GM23338 (cell line): ENCODE results near the gene TCF7L1. TPM values are rescaled to one million over a fixed set of nuclear protein-coding genes. Genes with fewer than 3 reads are reported as not detected.

Experiments used
- ATAC-seq: fragments of 200-7000 bp; cut with Tn5 transposase; 3 replicates; pipeline ENCODE4 v1.9.1; 2020
- DNase-seq: peaks from one replicate; pipeline ENCODE4 v3.0.0-alpha.2; 2015; ENCODE audit warnings: low spot score
- H2AFZ ChIP-seq: fragments of 200-600 bp; sonication (generic); 2 replicates; pipeline ENCODE4 v1.8.0; 2016; ENCODE audit warnings: antibody characterized with exemption, mild to moderate bottlenecking, moderate library complexity
- H3F3A ChIP-seq: fragments of 200-600 bp; sonication (generic); replicated peaks from 2 replicates; pipeline ENCODE4 v1.8.0; 2017; ENCODE audit warnings: antibody characterized with exemption, mixed run types, low read depth
- H3K27ac ChIP-seq: fragments of 200-600 bp; sonication (generic); 2 replicates; pipeline ENCODE4 v1.6.1; 2016; ENCODE audit warnings: low read depth
- H3K27me3 ChIP-seq: fragments of 200-600 bp; sonication (generic); 2 replicates; pipeline ENCODE4 v1.8.0; 2016; ENCODE audit warnings: mild to moderate bottlenecking, mixed run types, moderate library complexity; ENCODE audit not compliant: insufficient read depth
- H3K36me3 ChIP-seq: fragments of 200-600 bp; sonication (generic); 2 replicates; pipeline ENCODE4 v1.8.0; 2016; ENCODE audit warnings: mild to moderate bottlenecking; ENCODE audit not compliant: insufficient read depth
- H3K4me1 ChIP-seq: fragments of 200-600 bp; sonication (generic); 2 replicates; pipeline ENCODE4 v1.8.0; 2016; ENCODE audit warnings: mild to moderate bottlenecking, moderate library complexity; ENCODE audit not compliant: insufficient read depth
- H3K4me2 ChIP-seq: fragments of 200-600 bp; sonication (generic); 2 replicates; pipeline ENCODE4 v1.7.1; 2017; ENCODE audit warnings: mixed run types
- H3K4me3 ChIP-seq: fragments of 200-600 bp; sonication (generic); 2 replicates; pipeline ENCODE4 v1.6.1; 2016; ENCODE audit warnings: mixed run types
- H3K79me2 ChIP-seq: fragments of 200-600 bp; sonication (generic); replicated peaks from 2 replicates; pipeline ENCODE4 v1.8.0; 2017; ENCODE audit warnings: mild to moderate bottlenecking; ENCODE audit not compliant: insufficient read depth
- H3K9me2 ChIP-seq: fragments of 200-600 bp; sonication (generic); 2 replicates; pipeline ENCODE4 v1.8.0; 2017; ENCODE audit not compliant: insufficient read depth
- H4K20me1 ChIP-seq: fragments of 200-600 bp; sonication (generic); replicated peaks from 2 replicates; pipeline ENCODE4 v1.8.0; 2017; ENCODE audit warnings: mild to moderate bottlenecking; ENCODE audit not compliant: insufficient read depth
- H3K27ac Mint-ChIP-seq: 2 replicates; pipeline ENCODE4 v1.8.0; 2020; ENCODE audit warnings: inconsistent platforms, mild to moderate bottlenecking, moderate library complexity, mixed read lengths
- H3K27me3 Mint-ChIP-seq: 3 replicates; pipeline ENCODE4 v1.8.0; 2022; ENCODE audit warnings: low read depth, mild to moderate bottlenecking, moderate library complexity, mixed read lengths, inconsistent platforms; ENCODE audit not compliant: insufficient read depth, poor library complexity
- H3K36me3 Mint-ChIP-seq: 3 replicates; pipeline ENCODE4 v1.8.0; 2021; ENCODE audit warnings: low read depth, mild to moderate bottlenecking, inconsistent platforms, moderate library complexity, mixed read lengths
- H3K4me1 Mint-ChIP-seq: 3 replicates; pipeline ENCODE4 v1.8.0; 2020; ENCODE audit warnings: mild to moderate bottlenecking, inconsistent platforms, mixed read lengths
- H3K4me3 Mint-ChIP-seq: 3 replicates; pipeline ENCODE4 v1.8.0; 2021; ENCODE audit warnings: moderate library complexity, mild to moderate bottlenecking, inconsistent platforms, mixed read lengths
- H3K9me3 Mint-ChIP-seq: 3 replicates; pipeline ENCODE4 v1.8.0; 2020; ENCODE audit warnings: moderate library complexity, mild to moderate bottlenecking, inconsistent platforms, mixed read lengths
- CREB1 ChIP-seq: fragments of 250-450 bp; sonication (Bioruptor Pico); IDR thresholded peaks from 2 replicates; pipeline ENCODE4 v1.5.0; 2020; ENCODE audit warnings: low read depth, mild to moderate bottlenecking, moderate library complexity
- CTCF ChIP-seq, 2 experiments: fragments of 200-600 bp in 1 of 2; sonication (generic) in 1 of 2; conservative IDR thresholded peaks; 2 replicates each; pipeline versions ENCODE4 v1.5.1 to v1.6.1; 2016 to 2017; ENCODE audit warnings: antibody characterized with exemption in 2 of 2, low read depth in 2 of 2, mild to moderate bottlenecking in 2 of 2, moderate library complexity in 1 of 2
- ETS1 ChIP-seq: IDR thresholded peaks from 2 replicates; pipeline ENCODE4 v1.6.1; 2016; ENCODE audit warnings: antibody characterized with exemption
- EZH2 ChIP-seq: fragments of 200-600 bp; sonication (generic); IDR thresholded peaks from one replicate; pipeline ENCODE4 v1.8.0; 2017; ENCODE audit warnings: antibody characterized with exemption, mild to moderate bottlenecking, low read depth; ENCODE audit not compliant: unreplicated experiment
- EZH2phosphoT487 ChIP-seq: fragments of 200-600 bp; sonication (generic); IDR thresholded peaks from one replicate; pipeline ENCODE4 v1.8.1; 2018; ENCODE audit warnings: antibody characterized with exemption; ENCODE audit not compliant: unreplicated experiment
- JUNB ChIP-seq: IDR thresholded peaks from one replicate; pipeline ENCODE4 v1.6.1; 2016; ENCODE audit warnings: antibody characterized with exemption; ENCODE audit not compliant: unreplicated experiment
- NANOG ChIP-seq: IDR thresholded peaks from 2 replicates; pipeline ENCODE4 v1.6.1; 2016; ENCODE audit warnings: antibody characterized with exemption, borderline replicate concordance
- POLR2AphosphoS5 ChIP-seq: IDR thresholded peaks from 2 replicates; pipeline ENCODE4 v1.6.1; 2016; ENCODE audit warnings: antibody characterized with exemption, low read depth
- REST ChIP-seq: IDR thresholded peaks from one replicate; pipeline ENCODE4 v1.6.1; 2018; ENCODE audit warnings: antibody characterized with exemption; ENCODE audit not compliant: unreplicated experiment
- STAT1 ChIP-seq: IDR thresholded peaks from one replicate; pipeline ENCODE4 v1.6.1; 2016; ENCODE audit warnings: antibody characterized with exemption; ENCODE audit not compliant: unreplicated experiment
- ZNF114 ChIP-seq: fragments of 250-450 bp; sonication (Bioruptor Pico); IDR thresholded peaks from 2 replicates; pipeline ENCODE4 v1.5.0; 2020; ENCODE audit warnings: mild to moderate bottlenecking, moderate library complexity
- ZNF331 ChIP-seq: fragments of 250-450 bp; sonication (Bioruptor Pico); IDR thresholded peaks from 2 replicates; pipeline ENCODE4 v1.5.0; 2020; ENCODE audit warnings: low read depth, mild to moderate bottlenecking, moderate library complexity
- ZNF462 ChIP-seq: fragments of 250-450 bp; sonication (Bioruptor Pico); IDR thresholded peaks from 2 replicates; pipeline ENCODE4 v1.5.0; 2020; ENCODE audit warnings: mild to moderate bottlenecking, moderate library complexity
- polyA plus RNA-seq: library from polyadenylated mRNA; unstranded; fragments of >200 nt; fragmentation: Nextera tagmentation; extraction: Ambion mirVana; gene quantifications from 2 replicates; pipeline ENCODE4 v1.2.1, GENCODE V29; 2016
- total RNA-seq: library from RNA; depleted of rRNA; stranded (reverse); fragments of >200 nt; shearing (Covaris generic); gene quantifications from 2 replicates; pipeline ENCODE4 v1.2.3, GENCODE V29; 2014

TCF7L1 gene
- total and polyA plus RNA-seq, 2 experiments from 2014 or later = 47.3 to 101 TPM

- no peaks in the 10 kb centered on the region; the same call in none of the 2 replicates for H3F3A ChIP-seq
- Mint-ChIP-seq H3K4me3 (no peak overlapping the region), H3K4me1 (peaks cover 21% of the 10 kb centered on the region), H3K9me3 (no peaks in the 10 kb centered on the region), H3K36me3 (peaks cover 40% of the 10 kb centered on the region), H3K27me3 (peaks cover 16% of the 10 kb centered on the region), H3K27ac (no peak overlapping the region)
- H2AFZ ChIP-seq = no peak overlapping the region
- no peaks in the 10 kb centered on the region for H3K36me3 ChIP-seq
- ATAC-seq (no peak), DNase-seq (no peak)
- H3K9me2 ChIP-seq = no peaks in the 10 kb centered on the region
- TF ChIP-seq CREB1 (CRISPR knock-in tag) (no peak), POLR2AphosphoS5 (no peak), JUNB (no peak), EZH2 (no peak), REST (no peak), STAT1 (no peak), ZNF331 (CRISPR knock-in tag) (no peak), EZH2phosphoT487 (no peak), CTCF (conservative IDR thresholded peaks at IDR 0.05; ENCODE audit: low read depth in 2 of 2) (no peak), ETS1 (no peak), NANOG (no peak), ZNF114 (CRISPR knock-in tag) (no peak), ZNF462 (CRISPR knock-in tag) (no peak)
- H3K27me3 ChIP-seq = no peaks in the 10 kb centered on the region
- peaks cover 21% of the 10 kb centered on the region for H3K4me1 ChIP-seq
- no peak overlapping the region for H3K4me2 ChIP-seq
- no peak overlapping the region for H3K4me3 ChIP-seq
- peaks cover 2% of the 10 kb centered on the region; the same call in 1 of the 2 replicates for H4K20me1 ChIP-seq
- H3K27ac ChIP-seq = no peak overlapping the region
- H3K79me2 ChIP-seq = no peaks in the 10 kb centered on the region
These were observed 179.2 kb downstream of the TCF7L1 start for GRCh38 chr2:85312404-85312803.
